Kidney epithelial cell (primary cell): Measurements from ENCODE around the gene B9D2. TPM values are rescaled to one million over a fixed set of nuclear protein-coding genes. Genes with fewer than 3 reads are reported as not detected.
A peak's percentile ranks its signal among the peaks of the same experiment; 100 is the strongest.
"Not testable (repeated sequence)": the region's sequence is repeated elsewhere in the genome, so short reads cannot be mapped to it uniquely, and the experiment has no call there.

Source experiments
- DNase-seq: peaks from one replicate; pipeline ENCODE4 v3.0.0-alpha.2; 2010; ENCODE audit warnings: low read depth
- H3K27me3 ChIP-seq: 2 replicates; pipeline ENCODE4 v1.6.0; 2011; ENCODE audit warnings: low read length; ENCODE audit not compliant: control insufficient read depth, insufficient read depth
- H3K36me3 ChIP-seq: 2 replicates; pipeline ENCODE4 v1.5.1; 2011; ENCODE audit warnings: low read length; ENCODE audit not compliant: control insufficient read depth, insufficient read depth
- H3K4me3 ChIP-seq: 2 replicates; pipeline ENCODE4 v1.5.1; 2011; ENCODE audit warnings: low read depth, mild to moderate bottlenecking, control low read depth, low read length
- total RNA-seq: library from RNA; depleted of rRNA; stranded (reverse); fragments of >200 nt; gene quantifications from 2 replicates; pipeline ENCODE4 v1.2.3, GENCODE V29; 2015
- TF ChIP-seq, protein P1 (sequence below): IDR thresholded peaks from 2 replicates; pipeline ENCODE4 v1.5.1; 2011; ENCODE audit warnings: mild to moderate bottlenecking, moderate library complexity, low read length, control low read depth, inconsistent platforms; ENCODE audit not compliant: insufficient read depth, poor library complexity, severe bottlenecking

The B9D2 gene
- total RNA-seq, 1 donor from 2014 or later: 5.7 TPM

DNA sequence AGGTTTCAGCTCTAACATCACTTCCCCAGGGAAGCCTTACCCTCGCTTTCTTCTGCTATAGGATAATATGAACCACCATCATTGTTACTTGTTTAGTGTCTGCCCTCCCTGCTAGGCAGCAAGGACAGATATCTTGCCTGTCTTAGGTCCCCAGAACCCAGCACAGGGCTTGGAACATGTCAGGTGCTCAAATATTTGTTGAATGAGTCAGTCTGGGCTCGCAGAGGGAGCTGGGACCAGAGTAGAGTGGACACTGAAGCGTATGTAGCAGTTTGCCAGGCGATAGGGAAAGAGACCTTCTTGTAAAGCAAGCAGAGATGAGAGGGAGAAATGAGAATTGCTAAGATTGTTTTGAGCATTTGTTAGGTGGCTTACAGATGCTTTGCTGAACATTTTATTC, 45.3 kb upstream of the B9D2 start:
- Histone ChIP-seq H3K36me3 (no peaks in the 10 kb centered on the region), H3K27me3 (no peaks in the 10 kb centered on the region), H3K4me3 (no peak overlapping the region)
- DNase-seq: peak; percentile 56
- TF ChIP-seq, protein P1, sequence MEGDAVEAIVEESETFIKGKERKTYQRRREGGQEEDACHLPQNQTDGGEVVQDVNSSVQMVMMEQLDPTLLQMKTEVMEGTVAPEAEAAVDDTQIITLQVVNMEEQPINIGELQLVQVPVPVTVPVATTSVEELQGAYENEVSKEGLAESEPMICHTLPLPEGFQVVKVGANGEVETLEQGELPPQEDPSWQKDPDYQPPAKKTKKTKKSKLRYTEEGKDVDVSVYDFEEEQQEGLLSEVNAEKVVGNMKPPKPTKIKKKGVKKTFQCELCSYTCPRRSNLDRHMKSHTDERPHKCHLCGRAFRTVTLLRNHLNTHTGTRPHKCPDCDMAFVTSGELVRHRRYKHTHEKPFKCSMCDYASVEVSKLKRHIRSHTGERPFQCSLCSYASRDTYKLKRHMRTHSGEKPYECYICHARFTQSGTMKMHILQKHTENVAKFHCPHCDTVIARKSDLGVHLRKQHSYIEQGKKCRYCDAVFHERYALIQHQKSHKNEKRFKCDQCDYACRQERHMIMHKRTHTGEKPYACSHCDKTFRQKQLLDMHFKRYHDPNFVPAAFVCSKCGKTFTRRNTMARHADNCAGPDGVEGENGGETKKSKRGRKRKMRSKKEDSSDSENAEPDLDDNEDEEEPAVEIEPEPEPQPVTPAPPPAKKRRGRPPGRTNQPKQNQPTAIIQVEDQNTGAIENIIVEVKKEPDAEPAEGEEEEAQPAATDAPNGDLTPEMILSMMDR: no peak

GRCh38 chr19:41408846-41409245, 44.9 kb upstream of the B9D2 start:
- H3K36me3 ChIP-seq, H3K27me3 ChIP-seq, H3K4me3 ChIP-seq, DNase-seq: not testable (repeated sequence)

GRCh38 chr19:41408256-41408655, 44.3 kb upstream of the B9D2 start:
- TF ChIP-seq, protein P1: no peak
- no peaks in the 10 kb centered on the region for H3K27me3 ChIP-seq
- no peaks in the 10 kb centered on the region for H3K36me3 ChIP-seq

GRCh38 chr19:41407271-41407670, 43.3 kb upstream of the B9D2 start:
- TF ChIP-seq, protein P1: no peak
- peak; percentile 29 for DNase-seq
- no peaks in the 10 kb centered on the region for H3K36me3 ChIP-seq
- H3K4me3 ChIP-seq: no peak overlapping the region
- H3K27me3 ChIP-seq: no peaks in the 10 kb centered on the region

More at GRCh38 chr19:41408256-41408655, 44.3 kb upstream of the B9D2 start:
- no peak for DNase-seq
- H3K4me3 ChIP-seq: no peak overlapping the region

DNA sequence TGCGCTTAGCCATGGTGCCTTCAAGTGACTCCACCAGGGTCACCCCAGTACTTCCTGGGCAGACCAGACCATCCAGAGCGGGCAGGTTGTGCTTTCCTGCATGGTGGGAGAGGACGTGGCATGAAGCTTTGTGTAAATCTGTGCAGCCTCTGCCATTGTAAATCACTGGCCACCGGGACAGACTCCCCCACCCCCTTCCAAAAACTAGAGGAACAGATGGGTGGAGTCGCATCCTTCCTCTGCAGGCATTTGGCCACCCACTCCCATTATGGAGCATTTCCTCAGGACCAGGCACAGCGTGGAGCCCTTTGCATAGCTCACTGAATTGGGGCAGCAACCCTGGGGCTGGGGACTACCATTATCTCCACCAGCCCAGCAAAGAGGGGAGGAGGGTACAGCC, 41.8 kb upstream of the B9D2 start:
- H3K4me3 ChIP-seq: no peak overlapping the region
- TF ChIP-seq, protein P1: no peak
- DNase-seq: no peak

GRCh38 chr19:41403181-41403970, 39.4 kb upstream of the B9D2 start:
- Histone ChIP-seq H3K27me3 (no peaks in the 10 kb centered on the region), H3K4me3 (no peak overlapping the region), H3K36me3 (no peaks in the 10 kb centered on the region)
- TF ChIP-seq, protein P1: no peak
- DNase-seq: no peak

More for the DNA sequence above, 41.8 kb upstream of the B9D2 start:
- H3K36me3 ChIP-seq: no peaks in the 10 kb centered on the region
- H3K27me3 ChIP-seq: no peaks in the 10 kb centered on the region
